SK-N-SH treated with all-trans-retinoic acid at 6 μM for 48 hours (cell line): ENCODE data around the gene SPRED3.

Experiments used
- ATAC-seq: fragments of 200-7000 bp; cut with Tn5 transposase; 3 replicates; pipeline ENCODE4 v1.9.1; 2020; ENCODE audit warnings: mild to moderate bottlenecking, moderate library complexity
- ARNTL ChIP-seq: fragments of 450-650 bp; formaldehyde crosslinking; IDR thresholded peaks from 2 replicates; pipeline ENCODE4 v1.5.0; 2020; ENCODE audit warnings: low read depth, mild to moderate bottlenecking, moderate library complexity, borderline replicate concordance
- BACH2 ChIP-seq: fragments of 250-450 bp; sonication (Bioruptor Pico); IDR thresholded peaks from 2 replicates; pipeline ENCODE4 v1.9.0; 2021; ENCODE audit warnings: mild to moderate bottlenecking, borderline replicate concordance
- CSDC2 ChIP-seq: fragments of 250-450 bp; sonication (Bioruptor Pico); IDR thresholded peaks from 2 replicates; pipeline ENCODE4 v1.5.0; 2020; ENCODE audit warnings: mild to moderate bottlenecking, moderate library complexity
- ESRRG ChIP-seq: fragments of 250-450 bp; sonication (Bioruptor Pico); IDR thresholded peaks from 2 replicates; pipeline ENCODE4 v1.6.1; 2021; ENCODE audit warnings: mild to moderate bottlenecking
- GLIS3 ChIP-seq: fragments of 250-450 bp; sonication (Bioruptor Pico); IDR thresholded peaks from 2 replicates; pipeline ENCODE4 v1.5.0; 2020; ENCODE audit warnings: mild to moderate bottlenecking, moderate library complexity
- ISL1 ChIP-seq: fragments of 250-450 bp; sonication (Bioruptor Pico); IDR thresholded peaks from 2 replicates; pipeline ENCODE4 v2.1.2; 2022; ENCODE audit warnings: mild to moderate bottlenecking, moderate library complexity
- OSR1 ChIP-seq: fragments of 250-450 bp; sonication (Bioruptor Pico); IDR thresholded peaks from 2 replicates; pipeline ENCODE4 v1.8.0; 2022; ENCODE audit warnings: moderate library complexity, mild to moderate bottlenecking, inconsistent platforms
- POU6F1 ChIP-seq: fragments of 250-450 bp; sonication (Bioruptor Pico); IDR thresholded peaks from 2 replicates; pipeline ENCODE4 v1.8.0; 2021; ENCODE audit warnings: low read depth, mild to moderate bottlenecking, moderate library complexity, borderline replicate concordance
- PPARA ChIP-seq: fragments of 250-450 bp; sonication (Bioruptor Pico); IDR thresholded peaks from 2 replicates; pipeline ENCODE4 v1.5.0; 2020; ENCODE audit warnings: mild to moderate bottlenecking, borderline replicate concordance
- RARB ChIP-seq: fragments of 250-450 bp; sonication (Bioruptor Pico); IDR thresholded peaks from 2 replicates; pipeline ENCODE4 v1.8.0; 2021; ENCODE audit warnings: mild to moderate bottlenecking, moderate library complexity
- SNAI2 ChIP-seq: fragments of 250-450 bp; sonication (Bioruptor Pico); IDR thresholded peaks from 2 replicates; pipeline ENCODE4 v1.5.0; 2020; ENCODE audit warnings: mild to moderate bottlenecking, moderate library complexity
- TCF4 ChIP-seq: fragments of 250-450 bp; sonication (Bioruptor Pico); IDR thresholded peaks from 2 replicates; pipeline ENCODE4 v1.8.0; 2021; ENCODE audit warnings: mild to moderate bottlenecking, moderate library complexity, borderline replicate concordance
- TOX ChIP-seq: fragments of 250-450 bp; sonication (Bioruptor Pico); IDR thresholded peaks from 2 replicates; pipeline ENCODE4 v1.8.0; 2021; ENCODE audit warnings: mild to moderate bottlenecking, moderate library complexity, borderline replicate concordance
- TSHZ2 ChIP-seq: fragments of 250-450 bp; sonication (Bioruptor Pico); IDR thresholded peaks from 2 replicates; pipeline ENCODE4 v1.5.0; 2020; ENCODE audit warnings: mild to moderate bottlenecking, moderate library complexity
- ZC3H10 ChIP-seq: fragments of 250-450 bp; sonication (Bioruptor Pico); IDR thresholded peaks from 2 replicates; pipeline ENCODE4 v1.5.1; 2021; ENCODE audit warnings: mild to moderate bottlenecking, moderate library complexity
- ZFP3 ChIP-seq: fragments of 250-450 bp; sonication (Bioruptor Pico); IDR thresholded peaks from 2 replicates; pipeline ENCODE4 v1.5.0; 2020; ENCODE audit warnings: mild to moderate bottlenecking, moderate library complexity
- ZFP30 ChIP-seq: fragments of 450-650 bp; formaldehyde crosslinking; IDR thresholded peaks from 2 replicates; pipeline ENCODE4 v1.5.0; 2022; ENCODE audit warnings: mild to moderate bottlenecking, moderate library complexity
- ZNF70 ChIP-seq: fragments of 450-650 bp; formaldehyde crosslinking; IDR thresholded peaks from 2 replicates; pipeline ENCODE4 v1.5.0; 2020; ENCODE audit warnings: mild to moderate bottlenecking, moderate library complexity
- TF ChIP-seq, protein P1 (sequence below): fragments of 250-450 bp; sonication (Bioruptor Pico); IDR thresholded peaks from 2 replicates; pipeline ENCODE4 v1.5.1; 2021; ENCODE audit warnings: mild to moderate bottlenecking, moderate library complexity
- TF ChIP-seq, protein P2 (sequence below): fragments of 250-450 bp; sonication (Bioruptor Pico); IDR thresholded peaks from 2 replicates; pipeline ENCODE4 v1.5.1; 2020; ENCODE audit warnings: low read depth, mild to moderate bottlenecking, moderate library complexity
- TF ChIP-seq, protein P3 (sequence below): fragments of 250-450 bp; sonication (Bioruptor Pico); IDR thresholded peaks from 2 replicates; pipeline ENCODE4 v1.8.0; 2020; ENCODE audit warnings: mild to moderate bottlenecking, moderate library complexity, borderline replicate concordance

Gene SPRED3

GRCh38 chr19:38420935-38421334, 32.4 kb downstream of the SPRED3 start (continued):
- TF ChIP-seq CSDC2 (CRISPR knock-in tag) (no peak), ZC3H10 (CRISPR knock-in tag) (no peak), ZFP30 (CRISPR knock-in tag) (no peak), PPARA (no peak), GLIS3 (CRISPR knock-in tag) (no peak), OSR1 (no peak), TCF4 (CRISPR knock-in tag) (no peak)
- TF ChIP-seq, protein P1, sequence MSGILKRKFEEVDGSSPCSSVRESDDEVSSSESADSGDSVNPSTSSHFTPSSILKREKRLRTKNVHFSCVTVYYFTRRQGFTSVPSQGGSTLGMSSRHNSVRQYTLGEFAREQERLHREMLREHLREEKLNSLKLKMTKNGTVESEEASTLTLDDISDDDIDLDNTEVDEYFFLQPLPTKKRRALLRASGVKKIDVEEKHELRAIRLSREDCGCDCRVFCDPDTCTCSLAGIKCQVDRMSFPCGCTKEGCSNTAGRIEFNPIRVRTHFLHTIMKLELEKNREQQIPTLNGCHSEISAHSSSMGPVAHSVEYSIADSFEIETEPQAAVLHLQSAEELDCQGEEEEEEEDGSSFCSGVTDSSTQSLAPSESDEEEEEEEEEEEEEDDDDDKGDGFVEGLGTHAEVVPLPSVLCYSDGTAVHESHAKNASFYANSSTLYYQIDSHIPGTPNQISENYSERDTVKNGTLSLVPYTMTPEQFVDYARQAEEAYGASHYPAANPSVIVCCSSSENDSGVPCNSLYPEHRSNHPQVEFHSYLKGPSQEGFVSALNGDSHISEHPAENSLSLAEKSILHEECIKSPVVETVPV (CRISPR knock-in tag): no peak

DNA sequence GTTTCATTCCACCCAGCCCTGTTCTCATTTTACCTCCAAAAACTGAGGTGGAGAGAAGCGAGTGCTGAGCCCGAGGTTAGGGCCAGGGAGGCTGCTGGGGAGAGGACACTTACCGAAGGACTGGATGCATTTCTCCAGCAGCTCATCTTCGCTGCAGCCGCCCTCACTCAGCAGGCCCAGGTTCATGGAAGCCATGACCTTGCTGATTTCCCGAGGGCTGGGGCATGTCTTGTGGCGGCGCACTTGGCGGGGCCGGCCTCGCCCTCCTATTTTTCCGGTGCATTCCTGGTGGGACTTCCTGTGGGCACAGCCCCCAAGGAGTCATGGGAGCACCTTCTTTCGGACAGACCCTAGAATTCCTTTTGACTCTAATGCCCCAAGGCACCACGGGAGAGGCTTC, 33.4 kb downstream of the SPRED3 start:
- TF ChIP-seq, protein P2, sequence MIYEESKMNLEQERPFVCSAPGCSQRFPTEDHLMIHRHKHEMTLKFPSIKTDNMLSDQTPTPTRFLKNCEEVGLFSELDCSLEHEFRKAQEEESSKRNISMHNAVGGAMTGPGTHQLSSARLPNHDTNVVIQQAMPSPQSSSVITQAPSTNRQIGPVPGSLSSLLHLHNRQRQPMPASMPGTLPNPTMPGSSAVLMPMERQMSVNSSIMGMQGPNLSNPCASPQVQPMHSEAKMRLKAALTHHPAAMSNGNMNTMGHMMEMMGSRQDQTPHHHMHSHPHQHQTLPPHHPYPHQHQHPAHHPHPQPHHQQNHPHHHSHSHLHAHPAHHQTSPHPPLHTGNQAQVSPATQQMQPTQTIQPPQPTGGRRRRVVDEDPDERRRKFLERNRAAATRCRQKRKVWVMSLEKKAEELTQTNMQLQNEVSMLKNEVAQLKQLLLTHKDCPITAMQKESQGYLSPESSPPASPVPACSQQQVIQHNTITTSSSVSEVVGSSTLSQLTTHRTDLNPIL (CRISPR knock-in tag): no peak
- TF ChIP-seq POU6F1 (no peak), ESRRG (CRISPR knock-in tag) (no peak), PPARA (no peak), ARNTL (CRISPR knock-in tag) (no peak), TSHZ2 (CRISPR knock-in tag) (no peak), ZNF70 (CRISPR knock-in tag) (no peak), BACH2 (CRISPR knock-in tag) (no peak), TOX (CRISPR knock-in tag) (no peak), SNAI2 (no peak), GLIS3 (CRISPR knock-in tag) (no peak)
- ATAC-seq: no peak

DNA sequence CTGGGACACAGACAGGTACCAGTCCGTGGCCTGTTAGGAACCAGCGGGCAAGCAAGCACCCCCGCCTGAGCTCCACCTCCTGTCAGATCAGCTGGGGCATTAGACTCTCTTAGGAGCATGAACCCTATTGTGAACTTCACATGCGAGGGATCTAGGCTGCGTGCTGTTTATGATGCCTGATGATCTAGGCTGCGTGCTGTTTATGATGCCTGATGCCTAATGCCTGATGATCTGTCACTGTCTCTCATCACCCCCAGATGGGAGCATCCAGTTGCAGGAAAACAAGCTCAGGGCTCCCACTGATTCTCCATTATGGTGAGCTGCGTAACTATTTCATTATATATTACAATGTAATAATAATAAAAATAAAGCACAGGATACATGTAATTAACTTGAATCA, 33.9 kb downstream of the SPRED3 start:
- TF ChIP-seq, protein P2 (CRISPR knock-in tag): no peak
- no peak for TF ChIP-seq SNAI2
- TF ChIP-seq POU6F1: no peak
- no peak for TF ChIP-seq TSHZ2 (CRISPR knock-in tag)
- TF ChIP-seq ZFP3: no peak
- TF ChIP-seq BACH2 (CRISPR knock-in tag): no peak
- TF ChIP-seq ISL1: no peak
- TF ChIP-seq ESRRG (CRISPR knock-in tag): no peak
- no peak for TF ChIP-seq ZNF70 (CRISPR knock-in tag)
- TF ChIP-seq ZFP30 (CRISPR knock-in tag): no peak
- no peak for TF ChIP-seq GLIS3 (CRISPR knock-in tag)
- TF ChIP-seq OSR1: no peak
- TF ChIP-seq, protein P3, sequence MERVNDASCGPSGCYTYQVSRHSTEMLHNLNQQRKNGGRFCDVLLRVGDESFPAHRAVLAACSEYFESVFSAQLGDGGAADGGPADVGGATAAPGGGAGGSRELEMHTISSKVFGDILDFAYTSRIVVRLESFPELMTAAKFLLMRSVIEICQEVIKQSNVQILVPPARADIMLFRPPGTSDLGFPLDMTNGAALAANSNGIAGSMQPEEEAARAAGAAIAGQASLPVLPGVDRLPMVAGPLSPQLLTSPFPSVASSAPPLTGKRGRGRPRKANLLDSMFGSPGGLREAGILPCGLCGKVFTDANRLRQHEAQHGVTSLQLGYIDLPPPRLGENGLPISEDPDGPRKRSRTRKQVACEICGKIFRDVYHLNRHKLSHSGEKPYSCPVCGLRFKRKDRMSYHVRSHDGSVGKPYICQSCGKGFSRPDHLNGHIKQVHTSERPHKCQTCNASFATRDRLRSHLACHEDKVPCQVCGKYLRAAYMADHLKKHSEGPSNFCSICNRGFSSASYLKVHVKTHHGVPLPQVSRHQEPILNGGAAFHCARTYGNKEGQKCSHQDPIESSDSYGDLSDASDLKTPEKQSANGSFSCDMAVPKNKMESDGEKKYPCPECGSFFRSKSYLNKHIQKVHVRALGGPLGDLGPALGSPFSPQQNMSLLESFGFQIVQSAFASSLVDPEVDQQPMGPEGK (CRISPR knock-in tag): no peak
- no peak for TF ChIP-seq CSDC2 (CRISPR knock-in tag)
- TF ChIP-seq ZC3H10 (CRISPR knock-in tag): no peak
- TF ChIP-seq PPARA: no peak
- no peak for TF ChIP-seq RARB (CRISPR knock-in tag)
- ATAC-seq: no peak
